Ureter (tissue), 1 donor: ENCODE measurements around the gene RNF141. TPM values are rescaled to one million over a fixed set of nuclear protein-coding genes. Genes with fewer than 3 reads are reported as not detected.

Source experiments
- DNase-seq: peaks from one replicate; pipeline ENCODE4 v3.0.0-alpha.2; 2020; ENCODE audit warnings: low spot score
- total RNA-seq: library from RNA; stranded (reverse); gene quantifications from one replicate; pipeline ENCODE4 v1.2.4, GENCODE V29; 2023
- donor health status: DM: yes; HTN: yes; CAD: no.

RNF141 gene
- 44.6 TPM for total RNA-seq

GRCh38 chr11:10540915-10541560 lies at the start of gene RNF141:
RNF141 (minus strand) TSS chr11:10541187; CDS start chr11:10534158, 7,029 bp downstream.
- peak; percentile 96 for DNase-seq

GRCh38 chr11:10590218-10590915 lies 49.4 kb upstream of the RNF141 start:
- no peak for DNase-seq

GRCh38 chr11:10588904-10589303 lies 47.9 kb upstream of the RNF141 start:
- no peak for DNase-seq

- DNase-seq = no peak
Observed at GRCh38 chr11:10587995-10588394, 47.0 kb upstream of the RNF141 start.

- DNase-seq = no peak
Observed at GRCh38 chr11:10587388-10587787, 46.4 kb upstream of the RNF141 start.

GRCh38 chr11:10584071-10584501 lies 43.1 kb upstream of the RNF141 start:
- no peak for DNase-seq

- DNase-seq = no peak
Observed at GRCh38 chr11:10581481-10582019, 40.6 kb upstream of the RNF141 start.

- no peak for DNase-seq
Observed at GRCh38 chr11:10580623-10581022, 39.6 kb upstream of the RNF141 start.

GRCh38 chr11:10579700-10580099 lies 38.7 kb upstream of the RNF141 start:
- no peak for DNase-seq

GRCh38 chr11:10576035-10576398 lies 35.0 kb upstream of the RNF141 start:
- no peak for DNase-seq

GRCh38 chr11:10575346-10576034 lies 34.5 kb upstream of the RNF141 start:
- no peak for DNase-seq

GRCh38 chr11:10573556-10573955 lies 32.6 kb upstream of the RNF141 start:
- DNase-seq = no peak

- DNase-seq = no peak
Observed at GRCh38 chr11:10573028-10573427, 32.0 kb upstream of the RNF141 start.

GRCh38 chr11:10572533-10572932 lies 31.5 kb upstream of the RNF141 start:
- DNase-seq = no peak

GRCh38 chr11:10568486-10568941 lies 27.5 kb upstream of the RNF141 start, which contains the start of gene LYVE1:
LYVE1 (minus strand) TSS chr11:10568665; CDS start chr11:10568532, 133 bp downstream.
- no peak for DNase-seq

GRCh38 chr11:10567446-10567845 lies 26.5 kb upstream of the RNF141 start:
- DNase-seq = no peak

GRCh38 chr11:10566257-10566957 lies 25.4 kb upstream of the RNF141 start:
- DNase-seq = no peak

- no peak for DNase-seq
Observed at GRCh38 chr11:10565493-10565892, 24.5 kb upstream of the RNF141 start.

GRCh38 chr11:10564696-10565318 lies 23.8 kb upstream of the RNF141 start:
- no peak for DNase-seq

- DNase-seq = no peak
Observed at GRCh38 chr11:10564030-10564429, 23.0 kb upstream of the RNF141 start.

GRCh38 chr11:10561947-10562346 lies 21.0 kb upstream of the RNF141 start:
- DNase-seq = no peak
